DMS79 (cell line): ENCODE measurements around the gene GPR157.

Experiments
- DNase-seq: peaks from one replicate; lab custom pipeline; 2025; lab: John Stamatoyannopoulos, UW

The GPR157 gene

GRCh38 chr1:9061252-9061960 is 67.5 kb downstream of the GPR157 start:
- DNase-seq, result no peak

- no peak for DNase-seq
Observed at GRCh38 chr1:9059891-9060744, 68.8 kb downstream of the GPR157 start.

- no peak for DNase-seq
Observed at GRCh38 chr1:9058465-9058864, 70.4 kb downstream of the GPR157 start.

GRCh38 chr1:9057851-9058250 is 71.1 kb downstream of the GPR157 start:
- DNase-seq, result no peak

GRCh38 chr1:9052272-9053049 is 76.4 kb downstream of the GPR157 start:
- DNase-seq, result no peak

- no peak for DNase-seq
Observed at GRCh38 chr1:9051379-9051778, 77.5 kb downstream of the GPR157 start.

GRCh38 chr1:9050803-9051202 is 78.1 kb downstream of the GPR157 start:
- no peak for DNase-seq
